HCT116 (cell line): ENCODE results near the gene HDAC11. TPM values are rescaled to one million over a fixed set of nuclear protein-coding genes. Genes with fewer than 3 reads are reported as not detected.
A peak's percentile ranks its signal among the peaks of the same experiment; 100 is the strongest.

Experiments used
- ATAC-seq: fragments of 200-7000 bp; cut with Tn5 transposase; 2 replicates; pipeline ENCODE4 v1.9.1; 2020; ENCODE audit warnings: mild to moderate bottlenecking, moderate library complexity
- BruUV-seq: library from RNA; stranded (reverse); fragments of 400-500 nt; replicated peaks from 2 replicates; lab custom pipeline; 2021; lab: Mats Ljungman, UMichigan
- CTCF ChIA-PET: fragments of 300-600 bp; sonication (Branson Sonifier 250); formaldehyde crosslinking; loops from one replicate; lab custom pipeline; 2021; ENCODE audit warnings: antibody characterized with exemption; lab: Charles Lee
- POLR2A ChIA-PET: fragments of 300-600, 350-600 bp; sonication (Branson Sonifier 250); formaldehyde crosslinking; loops from one replicate; lab custom pipeline; 2021; ENCODE audit warnings: antibody characterized with exemption; lab: Charles Lee
- RAD21 ChIA-PET, 2 experiments: fragments of 300-600 bp; sonication (Branson Sonifier 250); formaldehyde crosslinking; loops; one replicate each; lab custom pipeline; 2023; ENCODE audit warnings: low total read pairs in 2 of 2; ENCODE audit not compliant: uncharacterized antibody in 2 of 2, unreplicated experiment in 2 of 2, low non-redundant PET in 1 of 2; lab: Charles Lee
- DNase-seq: peaks from one replicate; pipeline ENCODE4 v3.0.0-alpha.2; 2010; ENCODE audit warnings: low read depth, low spot score
- H2AFZ ChIP-seq: fragments of 200-600 bp; shearing (Covaris generic), sonication (generic); 2 replicates; pipeline ENCODE4 v1.6.1; 2017; ENCODE audit warnings: low read depth, mixed run types, mixed read lengths, antibody characterized with exemption, low read length; ENCODE audit not compliant: poor library complexity, severe bottlenecking
- H3K27ac ChIP-seq: 2 replicates; pipeline ENCODE4 v1.5.1; 2012; ENCODE audit warnings: low read depth, low read length
- H3K27me3 ChIP-seq: fragments of 200-600 bp; sonication (generic); 2 replicates; pipeline ENCODE4 v1.6.1; 2016; ENCODE audit warnings: mixed run types, low read length, mixed read lengths; ENCODE audit not compliant: insufficient read depth
- H3K36me3 ChIP-seq, 2 experiments: fragments of 200-500 bp in 1 of 2; fragments of 200-600 bp in 1 of 2; sonication (Bioruptor generic) in 1 of 2; sonication (generic) in 1 of 2; 2 replicates each; pipeline versions ENCODE4 v1.5.1 to v1.6.1; 2014 to 2016; ENCODE audit warnings: low read length in 2 of 2, inconsistent platforms in 1 of 2, mixed read lengths in 1 of 2, mixed run types in 1 of 2; ENCODE audit not compliant: insufficient read depth in 2 of 2, control insufficient read depth in 1 of 2
- H3K4me1 ChIP-seq, 2 experiments: fragments of 200-600 bp in 1 of 2; sonication (generic) in 1 of 2; 2 replicates each; pipeline versions ENCODE4 v1.5.1 to v1.6.1; 2012 to 2017; ENCODE audit warnings: low read length in 2 of 2, inconsistent platforms in 1 of 2, mild to moderate bottlenecking in 1 of 2, mixed read lengths in 1 of 2, mixed run types in 1 of 2, moderate library complexity in 1 of 2; ENCODE audit not compliant: insufficient read depth in 2 of 2, control insufficient read depth in 1 of 2
- H3K4me2 ChIP-seq: fragments of 200-600 bp; sonication (generic); 2 replicates; pipeline ENCODE4 v1.6.1; 2017; ENCODE audit warnings: mixed run types, low read length, mixed read lengths
- H3K4me3 ChIP-seq, 2 experiments: fragments of 200-600 bp in 1 of 2; sonication (generic) in 1 of 2; replicated peaks in 1 of 2; 2 replicates each; pipeline ENCODE4 v1.5.1; 2011 to 2016; ENCODE audit warnings: low read length in 2 of 2, control low read depth in 1 of 2, low read depth in 1 of 2, mild to moderate bottlenecking in 1 of 2, mixed read lengths in 1 of 2, mixed run types in 1 of 2
- H3K79me2 ChIP-seq: fragments of 200-600 bp; sonication (generic); 2 replicates; pipeline ENCODE4 v1.6.1; 2017; ENCODE audit warnings: mild to moderate bottlenecking, mixed run types, low read length, moderate library complexity, mixed read lengths; ENCODE audit not compliant: insufficient read depth
- H3K9ac ChIP-seq: fragments of 200-600 bp; sonication (generic); 2 replicates; pipeline ENCODE4 v1.6.1; 2016; ENCODE audit warnings: low read length, mixed read lengths
- H3K9me2 ChIP-seq: fragments of 200-600 bp; sonication (generic), shearing (Covaris generic); 2 replicates; pipeline ENCODE4 v1.6.1; 2017; ENCODE audit warnings: mixed run types, mild to moderate bottlenecking, moderate library complexity; ENCODE audit not compliant: insufficient read depth
- H3K9me3 ChIP-seq, 2 experiments: fragments of 200-500 bp in 1 of 2; fragments of 200-600 bp in 1 of 2; sonication (Bioruptor generic) in 1 of 2; sonication (generic) in 1 of 2; 2 replicates each; pipeline ENCODE4 v1.6.1; 2014 to 2017; ENCODE audit warnings: low read length in 2 of 2, mixed read lengths in 2 of 2, inconsistent platforms in 1 of 2, low read depth in 1 of 2, mild to moderate bottlenecking in 1 of 2, mixed run types in 1 of 2, moderate library complexity in 1 of 2; ENCODE audit not compliant: control insufficient read depth in 1 of 2, insufficient read depth in 1 of 2
- H4K20me1 ChIP-seq: fragments of 200-600 bp; sonication (generic), shearing (Covaris generic); 2 replicates; pipeline ENCODE4 v1.6.1; 2017; ENCODE audit warnings: mixed run types, mild to moderate bottlenecking, moderate library complexity; ENCODE audit not compliant: insufficient read depth
- POLR2A ChIP-seq: IDR thresholded peaks from 2 replicates; pipeline ENCODE4 v1.7.0; 2011; ENCODE audit warnings: borderline replicate concordance; ENCODE audit not compliant: insufficient read depth, insufficient read length; ENCODE audit errors: extremely low read depth
- RAD21 ChIP-seq: IDR thresholded peaks from 2 replicates; pipeline ENCODE4 v1.6.1; 2012; ENCODE audit warnings: low read depth, mild to moderate bottlenecking
- YY1 ChIP-seq: IDR thresholded peaks from 2 replicates; pipeline ENCODE4 v1.6.1; 2011; ENCODE audit warnings: low read length, low read depth, moderate library complexity, mild to moderate bottlenecking; ENCODE audit not compliant: insufficient replicate concordance; ENCODE audit errors: extremely low read depth
- intact Hi-C: fragments of 100-400 bp; cut with micrococcal nuclease; formaldehyde crosslinking; loops from 2 replicates; pipeline ENCODE4 v1.10.0; 2022
- total RNA-seq: library from RNA; stranded (reverse); gene quantifications from one replicate; pipeline ENCODE4 v1.2.1, GENCODE V29; 2021; ENCODE audit not compliant: unreplicated experiment

The HDAC11 gene
- total RNA-seq, 1 experiment from 2014 or later, result 16.1 TPM

DNA sequence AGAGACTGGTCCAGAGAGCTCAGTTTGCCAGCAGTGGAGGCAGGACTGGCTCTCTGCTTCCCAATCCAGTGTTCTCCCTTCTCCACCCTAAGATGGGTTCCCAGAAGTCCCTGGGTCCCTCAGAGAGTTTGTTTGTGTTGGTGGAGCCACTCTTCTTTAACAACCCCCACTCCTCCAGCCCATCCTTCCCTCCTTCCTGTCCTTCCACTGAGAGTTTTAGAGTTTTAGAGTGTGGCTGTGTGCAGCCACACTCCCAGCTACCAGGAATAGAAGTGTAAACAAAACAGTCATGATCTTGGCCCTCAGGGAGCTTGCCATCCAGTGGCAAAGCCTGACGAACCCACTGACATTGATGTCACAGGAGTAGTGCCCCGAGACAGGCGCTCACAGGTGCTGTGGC lies 56.3 kb downstream of the HDAC11 start:
- POLR2A ChIA-PET, result no interaction called here

DNA sequence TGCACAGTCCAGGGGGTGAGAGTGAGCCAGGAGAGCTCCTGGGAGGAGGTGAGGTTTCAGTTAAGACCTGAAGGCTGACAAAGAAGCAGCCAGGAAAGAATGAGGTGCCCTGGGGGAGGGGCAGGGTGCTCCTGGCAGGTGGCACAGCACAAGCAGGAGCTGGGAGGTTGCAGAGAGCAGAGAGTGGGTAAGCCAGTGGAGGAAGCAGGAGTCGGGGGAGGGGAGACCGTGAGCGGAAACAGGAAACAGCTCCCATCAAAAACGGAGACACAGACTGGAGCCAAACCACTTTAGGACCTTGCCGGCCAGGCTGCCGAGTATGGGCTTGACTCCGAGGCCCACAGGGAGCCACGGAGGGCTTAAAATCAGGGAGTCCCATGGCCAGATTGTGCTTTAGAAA lies 56.7 kb downstream of the HDAC11 start:
- intact Hi-C loops, result no loop called here
- Histone ChIP-seq H2AFZ (peak overlapping the region; percentile 7), H3K9me3 (peaks cover 0 to 8% of the 10 kb centered on the region in 2 experiments; a peak in 1 of 4 replicates), H3K9ac (peak overlapping the region; percentile 46), H4K20me1 (no peaks in the 10 kb centered on the region), H3K4me2 (peak overlapping the region; percentile 69), H3K27ac (peak overlapping the region; percentile 48; the same call in 1 of the 2 replicates), H3K9me2 (no peaks in the 10 kb centered on the region), H3K79me2 (no peaks in the 10 kb centered on the region), H3K27me3 (no peaks in the 10 kb centered on the region)
- no TSS peak for BruUV-seq
- ATAC-seq, result no peak
- RAD21 ChIA-PET, result no interaction called here
- no peak for TF ChIP-seq YY1
- TF ChIP-seq, all 23 proteins: peak for 0
- ChIA-PET POLR2A (no interaction called here), CTCF (no interaction called here)
- Histone ChIP-seq H3K4me1 (peaks cover 35 to 51% of the 10 kb centered on the region in 2 experiments), H3K4me3 (no peak overlapping the region), H3K36me3 (no peaks in the 10 kb centered on the region)
- DNase-seq, result no peak

More for the DNA sequence above, 56.3 kb downstream of the HDAC11 start:
- Histone ChIP-seq H3K4me1 (peaks cover 35 to 51% of the 10 kb centered on the region in 2 experiments), H3K9ac (peak overlapping the region; percentile 46; the same call in 1 of the 2 replicates), H3K27me3 (no peaks in the 10 kb centered on the region), H3K79me2 (no peaks in the 10 kb centered on the region), H3K4me3 (no peak overlapping the region), H2AFZ (peak overlapping the region; percentile 45), H3K36me3 (no peaks in the 10 kb centered on the region), H4K20me1 (no peaks in the 10 kb centered on the region), H3K27ac (peak overlapping the region; percentile 48; the same call in 1 of the 2 replicates), H3K9me2 (no peaks in the 10 kb centered on the region), H3K9me3 (peaks cover 0 to 4% of the 10 kb centered on the region in 2 experiments; a peak in 1 of 4 replicates), H3K4me2 (peak overlapping the region; percentile 69)
- CTCF ChIA-PET, result no interaction called here
- RAD21 ChIA-PET, result no interaction called here
- TF ChIP-seq YY1 (no peak), POLR2A (no peak), RAD21 (no peak)
- no TSS peak for BruUV-seq
- no peak for DNase-seq
- ATAC-seq, result no peak
- intact Hi-C loops, result no loop called here
